ELF-1 (cell line): ENCODE measurements around the gene FAIM.
"Not testable (repeated sequence)": the region's sequence is repeated elsewhere in the genome, so short reads cannot be mapped to it uniquely, and the experiment has no call there.

Experiments used
- DNase-seq: peaks from one replicate; pipeline ENCODE4 v3.0.0-alpha.2; 2016; ENCODE audit warnings: low read depth, low spot score

The FAIM gene

DNA sequence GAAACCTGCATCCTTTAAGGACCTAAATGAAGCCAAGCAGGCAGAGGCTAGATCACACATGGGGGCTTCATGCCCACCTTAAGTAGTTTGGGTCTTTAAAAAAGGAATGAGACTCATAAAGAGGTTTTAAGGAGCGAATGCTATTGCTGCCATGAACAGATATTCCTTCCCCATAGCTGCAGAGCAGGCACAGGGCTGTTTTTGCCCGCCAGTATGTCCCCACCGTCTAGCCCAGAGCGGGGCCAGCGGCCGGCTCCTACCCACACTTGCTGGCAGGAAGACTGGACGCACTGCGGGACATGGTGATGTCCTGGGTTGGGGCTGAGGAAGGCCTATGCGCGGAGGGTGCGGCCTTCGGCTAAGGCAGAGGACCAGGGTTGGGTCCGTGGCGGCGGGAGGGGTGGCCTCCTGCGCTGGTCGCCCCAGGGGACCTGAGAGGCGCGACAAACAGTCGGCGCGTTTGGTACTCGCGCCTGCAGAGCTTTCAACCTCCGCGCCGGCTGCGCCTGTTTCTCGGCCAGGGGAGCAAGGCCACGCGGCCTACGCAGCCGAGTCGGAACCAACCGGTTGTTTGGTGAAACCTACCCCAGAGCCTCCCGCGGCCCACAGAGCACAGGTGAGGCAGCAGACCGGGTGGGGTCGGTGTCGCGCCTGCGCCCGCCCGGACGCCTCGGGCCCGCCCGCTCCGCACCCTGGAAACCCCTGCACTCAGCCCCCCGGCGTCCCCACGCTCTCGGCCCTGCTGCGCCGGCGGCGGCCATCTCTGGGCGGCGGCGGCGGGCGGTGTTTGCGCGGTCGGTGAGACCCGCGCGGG is at the start of gene FAIM:
TSS of gene FAIM (plus strand) at position 450 of the 814 bp plus-strand sequence. CDS start 10,956 bp downstream, outside the sequence.
- peak; percentile 85 for DNase-seq

- DNase-seq = no peak
Observed at GRCh38 chr3:138559134-138559533, 49.4 kb upstream of the FAIM start.

- no peak for DNase-seq
Observed at GRCh38 chr3:138560501-138560900, 48.1 kb upstream of the FAIM start.

DNA sequence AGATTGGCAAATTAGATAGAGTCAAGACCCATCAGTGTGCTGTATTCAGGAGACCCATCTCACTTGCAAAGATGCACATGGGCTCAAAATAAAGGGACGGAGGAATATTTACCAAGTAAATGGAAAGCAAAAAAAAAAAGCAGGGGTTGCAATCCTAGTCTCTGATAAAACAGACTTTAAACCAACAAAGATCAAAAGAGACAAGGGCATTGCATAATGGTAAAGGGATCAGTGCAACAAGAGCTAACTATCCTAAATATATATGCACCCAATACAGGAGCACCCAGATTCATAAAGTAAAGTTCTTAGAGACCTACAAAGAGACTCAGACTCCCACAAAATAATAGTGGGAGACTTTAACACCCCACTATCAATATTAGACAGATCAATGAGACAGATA is 45.7 kb upstream of the FAIM start:
- not testable (repeated sequence) for DNase-seq

DNA sequence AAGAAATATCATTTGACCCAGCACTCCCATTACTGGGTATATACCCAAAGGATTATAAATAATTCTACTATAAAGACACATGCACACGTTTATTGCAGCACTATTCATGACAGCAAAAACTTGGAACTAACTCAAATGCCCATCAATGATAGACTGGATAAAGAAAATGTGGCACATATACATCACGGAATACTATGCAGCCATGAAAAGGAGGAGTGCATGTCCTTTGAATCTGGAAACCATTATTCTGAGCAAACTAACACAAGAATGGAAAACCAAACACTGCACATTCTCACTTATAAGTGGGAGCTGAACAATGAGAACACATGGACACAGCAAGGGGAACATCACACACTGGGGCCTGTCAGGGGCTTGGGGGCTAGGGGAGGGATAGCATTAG is 42.3 kb upstream of the FAIM start:
- not testable (repeated sequence) for DNase-seq

DNA sequence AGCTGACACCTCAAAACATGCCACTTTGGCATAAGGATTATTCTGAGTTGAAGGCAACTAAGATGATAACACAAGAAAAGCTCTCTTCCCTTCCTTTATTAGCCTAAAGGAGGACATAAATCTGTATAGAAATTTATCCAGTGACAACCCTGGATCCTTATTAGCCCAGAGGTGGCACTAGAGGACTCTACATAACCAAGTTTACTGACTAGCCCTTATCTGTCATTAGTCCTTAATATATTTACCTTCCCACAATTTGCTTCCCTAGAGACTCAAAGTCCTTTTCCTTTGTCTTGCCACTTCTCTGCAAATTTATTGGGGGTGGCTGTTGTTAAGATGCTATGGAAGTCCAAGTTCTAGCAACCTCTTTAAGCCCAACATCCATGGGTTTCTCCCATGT is 41.2 kb upstream of the FAIM start:
- DNase-seq = no peak

GRCh38 chr3:138569090-138569489 is 39.5 kb upstream of the FAIM start:
- DNase-seq = no peak

DNA sequence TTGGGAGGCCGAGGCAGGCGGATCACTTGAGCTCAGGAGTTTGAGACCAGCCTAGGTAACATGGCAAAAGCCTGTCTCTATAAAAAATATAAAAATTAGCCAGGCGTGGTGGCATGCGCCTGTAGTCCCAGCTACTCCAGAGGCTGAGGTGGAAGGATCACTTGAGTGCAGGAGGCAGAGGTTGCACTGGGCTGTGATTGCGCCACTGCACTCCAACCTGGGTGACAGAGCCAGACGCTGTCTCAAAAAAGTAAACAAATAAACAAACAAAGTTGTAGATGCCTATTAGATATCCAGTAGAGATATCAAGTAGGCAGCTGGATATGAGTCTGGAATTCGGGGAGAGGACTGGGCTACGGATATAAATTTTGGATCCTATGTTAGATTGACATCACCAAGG is 38.9 kb upstream of the FAIM start:
- not testable (repeated sequence) for DNase-seq

GRCh38 chr3:138573138-138573537 is 35.4 kb upstream of the FAIM start:
- no peak for DNase-seq

DNA sequence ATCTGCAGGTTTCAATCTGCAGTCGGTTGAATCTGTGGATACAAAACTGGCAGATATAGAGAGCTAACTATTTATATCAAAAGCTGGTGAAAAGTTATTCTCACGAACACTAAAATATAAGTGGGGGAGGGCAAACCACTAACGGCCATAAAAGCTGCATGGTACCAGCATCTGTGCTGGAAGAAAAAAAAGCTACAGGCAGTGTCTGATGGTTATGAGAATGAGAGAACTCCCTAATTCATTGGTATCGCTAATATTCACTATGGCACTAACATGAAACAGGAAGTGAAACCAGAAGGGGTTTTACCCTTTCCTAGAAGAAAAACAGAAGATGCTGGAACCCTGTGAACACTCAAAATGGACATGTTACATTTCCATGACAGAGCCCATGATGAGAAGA is 30.4 kb upstream of the FAIM start:
- DNase-seq = no peak

- peak; percentile 56 for DNase-seq
Observed at GRCh38 chr3:138578961-138579574, 29.5 kb upstream of the FAIM start.

DNA sequence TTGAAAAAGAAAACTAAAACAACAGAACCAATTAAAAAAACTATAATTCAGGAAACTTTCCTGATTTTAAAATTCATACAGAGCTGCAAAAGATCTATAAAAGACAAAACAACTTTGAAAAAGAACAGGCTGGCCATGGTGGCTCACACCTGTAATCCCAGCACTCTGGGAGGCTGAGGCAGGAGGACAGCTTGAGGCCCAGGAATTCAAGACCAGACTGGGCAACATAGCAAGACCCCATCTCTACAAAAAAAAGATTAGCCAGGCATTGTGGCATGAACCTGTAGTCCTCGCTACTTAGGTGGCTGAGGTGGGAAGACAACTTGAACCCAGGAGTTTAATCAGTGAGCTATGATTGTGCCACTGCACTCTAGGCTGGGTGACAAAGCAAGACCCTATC is 21.2 kb upstream of the FAIM start:
- no peak for DNase-seq

DNA sequence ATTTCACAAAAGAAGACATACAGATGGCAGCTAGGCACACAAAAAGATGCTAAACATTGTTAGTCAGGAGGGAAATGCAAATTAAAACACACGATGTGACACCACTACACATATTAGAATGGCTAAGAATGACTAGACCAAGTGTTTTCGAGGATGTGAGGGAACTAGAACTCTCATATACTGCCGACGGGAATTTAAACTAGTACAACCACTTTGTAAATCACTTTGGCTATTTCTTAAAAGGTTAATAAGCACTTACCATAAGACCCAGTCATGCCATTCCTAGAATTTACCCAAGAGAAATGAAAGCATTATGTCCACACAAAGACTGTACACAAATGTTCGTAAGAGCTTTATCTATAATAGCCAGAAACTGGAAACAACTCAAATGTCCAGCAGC is 20.1 kb upstream of the FAIM start:
- DNase-seq = no peak

- no peak for DNase-seq
Observed at GRCh38 chr3:138591392-138591791, 17.2 kb upstream of the FAIM start.

GRCh38 chr3:138593488-138594149 is 15.0 kb upstream of the FAIM start:
- DNase-seq = no peak

- DNase-seq = peak; percentile 98
Observed at GRCh38 chr3:138594150-138594934, 14.2 kb upstream of the FAIM start, which contains the start of gene CEP70. Gene CEP70, minus strand, starts transcription at chr3:138594260. Its CDS starts 21,333 bp downstream, at chr3:138572927.

DNA sequence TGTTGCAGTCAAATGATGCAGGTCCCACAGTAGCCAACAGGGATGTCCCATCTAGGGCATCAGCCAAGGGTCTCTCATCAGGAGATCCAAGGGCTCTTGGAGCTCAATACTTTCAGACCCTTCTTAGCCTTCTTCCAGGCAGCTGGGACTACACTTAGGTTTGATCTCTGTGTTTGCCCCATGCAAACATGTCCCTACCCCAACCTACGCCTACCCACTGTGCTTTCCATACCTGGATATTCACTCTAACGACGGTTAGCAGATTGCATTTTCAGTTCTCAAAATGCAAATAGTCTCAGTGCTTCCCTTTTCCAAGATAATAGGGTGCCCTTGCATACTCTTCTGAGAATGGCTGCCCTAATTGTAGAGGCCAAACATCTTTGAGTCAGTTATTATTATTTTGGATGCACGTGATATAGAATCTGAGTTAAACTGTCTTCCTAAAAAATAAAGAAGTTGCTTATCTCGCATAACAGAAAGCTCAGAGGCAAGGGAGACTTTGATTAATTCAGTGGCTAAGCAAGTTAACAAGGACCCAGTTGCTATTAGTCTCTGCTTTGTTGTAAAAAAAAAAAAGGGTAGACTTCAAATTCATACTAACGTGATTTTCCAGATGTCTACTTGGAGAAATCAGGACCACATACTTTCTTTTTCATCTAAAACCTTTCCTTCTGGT is 13.5 kb upstream of the FAIM start:
- no peak for DNase-seq

GRCh38 chr3:138597186-138597976 is 11.2 kb upstream of the FAIM start:
- not testable (repeated sequence) for DNase-seq

DNA sequence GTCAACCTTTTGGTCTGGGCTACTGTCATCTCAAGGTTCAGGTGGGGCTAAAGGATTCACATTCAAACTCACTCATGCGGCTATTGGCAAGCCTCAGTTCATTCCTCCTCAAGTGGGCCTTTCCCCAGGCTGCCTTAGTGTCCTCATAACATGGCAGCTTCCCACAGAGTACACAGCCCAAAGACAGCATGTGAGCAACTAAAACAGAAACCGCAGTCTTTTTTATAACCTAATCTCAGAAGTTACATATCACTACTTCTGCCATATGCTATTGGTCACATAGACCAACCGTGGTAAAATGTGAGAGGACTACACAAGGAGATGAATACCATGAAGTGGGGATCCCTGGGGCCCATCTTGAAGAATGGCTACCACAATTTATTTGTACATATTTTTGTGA is 10.0 kb upstream of the FAIM start:
- no peak for DNase-seq

- no peak for DNase-seq
Observed at GRCh38 chr3:138600100-138600745, 8.3 kb upstream of the FAIM start.
